Upper lobe of left lung (tissue), 4 donors: ENCODE measurements around the gene SCN4B.

Experiments
- CTCF ChIP-seq, 6 experiments: fragments of 450-650 bp in 4 of 6; fragments of 200-600 bp in 2 of 6; sonication (generic) in 2 of 6; IDR thresholded peaks; one replicate each; pipeline ENCODE4 v1.5.1; 2016 to 2019; ENCODE audit warnings: antibody characterized with exemption in 6 of 6
- POLR2AphosphoS5 ChIP-seq, 2 donors: sonication (generic); formaldehyde crosslinking; IDR thresholded peaks; one replicate each; pipeline ENCODE4 v1.5.1; 2017; ENCODE audit warnings: antibody characterized with exemption in 2 of 2

GRCh38 chr11:118151431-118151830, 1.2 kb downstream of the SCN4B start:
- TF ChIP-seq POLR2AphosphoS5 (IDR thresholded peaks at IDR 0.05) (no peak), CTCF (IDR thresholded peaks at IDR 0.05) (no peak)
